GM23248 (cell line): Measurements from ENCODE around the gene RCAN1.

Experiments
- EZH2 ChIP-seq: fragments of 200-600 bp; sonication (generic); IDR thresholded peaks from 2 replicates; pipeline ENCODE4 v1.6.1; 2018; ENCODE audit warnings: antibody characterized with exemption, mild to moderate bottlenecking; ENCODE audit not compliant: insufficient read depth, poor library complexity, severe bottlenecking
- EZH2phosphoT487 ChIP-seq: fragments of 200-600 bp; sonication (generic); IDR thresholded peaks from 2 replicates; pipeline ENCODE4 v1.6.1; 2018; ENCODE audit warnings: antibody characterized with exemption, moderate library complexity, mild to moderate bottlenecking, low read depth; ENCODE audit not compliant: insufficient read depth

- TF ChIP-seq EZH2 (no peak), EZH2phosphoT487 (no peak)
Measured at GRCh38 chr21:34517491-34518245, 97.2 kb downstream of the RCAN1 start.
